GM20000 (cell line): Measurements from ENCODE around the gene PAX8.

Experiments
- DNase-seq: peaks from one replicate; pipeline ENCODE4 v3.0.0; 2012; ENCODE audit warnings: low spot score
- CTCF ChIP-seq: IDR thresholded peaks from 2 replicates; pipeline ENCODE4 v1.5.1; 2012; ENCODE audit warnings: mild to moderate bottlenecking, control low read depth; ENCODE audit errors: extremely low read depth, missing control alignments

Gene PAX8

GRCh38 chr2:113192459-113193100, 86.1 kb downstream of the PAX8 start:
- TF ChIP-seq CTCF, result no peak
- DNase-seq, result no peak

GRCh38 chr2:113190871-113191270, 87.8 kb downstream of the PAX8 start:
- no peak for DNase-seq
- no peak for TF ChIP-seq CTCF

DNA sequence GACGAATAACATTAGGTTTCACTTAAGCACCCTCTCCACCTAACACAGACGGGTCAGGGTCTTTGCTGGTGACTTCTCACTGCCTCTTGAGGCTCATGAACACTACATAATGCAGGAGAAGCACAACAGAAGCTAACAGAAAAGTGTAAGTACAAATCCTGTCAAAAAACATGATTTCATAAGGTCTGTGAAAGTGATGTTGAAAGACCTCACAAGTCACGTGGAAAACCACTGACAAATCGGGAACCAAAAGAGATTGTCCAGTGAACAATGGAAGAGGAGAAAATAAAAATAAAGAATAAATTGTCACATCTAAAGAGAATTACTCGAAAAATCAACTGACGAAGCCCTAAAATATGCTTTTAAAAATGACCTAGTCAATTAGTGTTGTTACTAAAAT, 91.0 kb downstream of the PAX8 start:
- DNase-seq, result no peak
- TF ChIP-seq CTCF, result no peak

- no peak for TF ChIP-seq CTCF
- DNase-seq, result no peak
Observed at GRCh38 chr2:113186433-113186796, 92.3 kb downstream of the PAX8 start.

GRCh38 chr2:113185664-113186432, 92.9 kb downstream of the PAX8 start:
- DNase-seq, result no peak
- no peak for TF ChIP-seq CTCF

- no peak for TF ChIP-seq CTCF
- DNase-seq, result no peak
Observed at GRCh38 chr2:113184531-113185230, 94.0 kb downstream of the PAX8 start.

DNA sequence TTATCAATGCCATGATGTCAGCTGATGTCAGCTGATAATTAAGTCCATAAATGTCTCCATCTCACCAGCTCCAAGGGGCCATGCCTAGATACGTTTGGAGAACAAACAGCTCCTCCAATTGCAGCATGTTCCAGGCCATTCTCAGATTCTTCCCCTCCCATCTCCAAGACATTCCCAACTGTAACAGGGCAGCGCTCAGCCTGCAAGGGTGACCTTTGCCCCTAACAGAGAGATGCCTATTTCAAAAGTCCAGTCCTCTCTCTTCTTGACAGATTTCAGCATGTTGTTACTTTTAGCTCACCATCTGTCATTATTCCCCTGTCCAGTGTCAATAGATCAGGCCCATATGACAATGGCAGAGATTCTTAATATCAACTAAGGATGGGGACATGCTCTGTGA, 95.0 kb downstream of the PAX8 start:
- no peak for DNase-seq

More for the DNA sequence above, 95.0 kb downstream of the PAX8 start:
- TF ChIP-seq CTCF, result no peak
